A673 (cell line): ENCODE data around the gene IGFL2. TPM values are rescaled to one million over a fixed set of nuclear protein-coding genes. Genes with fewer than 3 reads are reported as not detected.

ENCODE experiments used
- BruUV-seq: library from RNA; stranded (reverse); fragments of 400-500 nt; replicated peaks from 2 replicates; lab custom pipeline; 2021; lab: Mats Ljungman, UMichigan
- CTCF ChIA-PET: fragments of 300-600 bp; sonication (Branson Sonifier 250); formaldehyde crosslinking; loops from one replicate; lab custom pipeline; 2022; ENCODE audit warnings: antibody characterized with exemption; lab: Charles Lee
- POLR2A ChIA-PET: fragments of 300-600 bp; sonication (Branson Sonifier 250); formaldehyde crosslinking; loops from one replicate; lab custom pipeline; 2022; ENCODE audit warnings: antibody characterized with exemption; ENCODE audit not compliant: low non-redundant PET; lab: Charles Lee
- DNase-seq: peaks from one replicate; pipeline ENCODE4 v3.0.0-alpha.2; 2015; ENCODE audit warnings: low spot score
- H3K27ac ChIP-seq: fragments of 200-600 bp; sonication (generic); 2 replicates; pipeline ENCODE4 v1.5.1; 2016; ENCODE audit warnings: mixed run types, low read depth, mild to moderate bottlenecking, mixed read lengths, antibody characterized with exemption, low read length; ENCODE audit not compliant: poor library complexity, severe bottlenecking
- H3K27me3 ChIP-seq: fragments of 200-600 bp; sonication (generic); replicated peaks from 2 replicates; pipeline ENCODE4 v1.6.1; 2017; ENCODE audit warnings: mixed run types, low read depth, mild to moderate bottlenecking, mixed read lengths, antibody characterized with exemption, low read length; ENCODE audit not compliant: insufficient read depth, poor library complexity
- H3K36me3 ChIP-seq: fragments of 200-600 bp; sonication (generic); 2 replicates; pipeline ENCODE4 v1.6.1; 2016; ENCODE audit warnings: mixed run types, mild to moderate bottlenecking, mixed read lengths, antibody characterized with exemption, low read length; ENCODE audit not compliant: insufficient read depth, poor library complexity, severe bottlenecking
- H3K4me1 ChIP-seq: fragments of 200-600 bp; sonication (generic); 2 replicates; pipeline ENCODE4 v1.6.1; 2017; ENCODE audit warnings: mixed run types, mild to moderate bottlenecking, mixed read lengths, antibody characterized with exemption, low read length; ENCODE audit not compliant: insufficient read depth, poor library complexity, severe bottlenecking
- H3K4me3 ChIP-seq: fragments of 200-600 bp; sonication (generic); 2 replicates; pipeline ENCODE4 v1.5.1; 2016; ENCODE audit warnings: low read depth, mixed run types, mild to moderate bottlenecking, mixed read lengths, low read length; ENCODE audit not compliant: poor library complexity, severe bottlenecking
- H3K9me3 ChIP-seq: fragments of 200-600 bp; sonication (generic); 2 replicates; pipeline ENCODE4 v1.6.1; 2016; ENCODE audit warnings: mixed run types, low read depth, mild to moderate bottlenecking, mixed read lengths, antibody characterized with exemption, low read length; ENCODE audit not compliant: poor library complexity, severe bottlenecking
- CTCF ChIP-seq: fragments of 300-800, 200-600 bp; sonication (generic); conservative IDR thresholded peaks from 2 replicates; pipeline ENCODE4 v1.5.1; 2017; ENCODE audit warnings: low read depth, mild to moderate bottlenecking, antibody characterized with exemption, low read length, moderate library complexity, mixed read lengths
- EZH2 ChIP-seq: fragments of 200-600 bp; sonication (generic); IDR thresholded peaks from 2 replicates; pipeline ENCODE4 v1.6.1; 2017; ENCODE audit warnings: borderline replicate concordance, low read depth, mild to moderate bottlenecking, mixed read lengths, antibody characterized with exemption, low read length; ENCODE audit not compliant: poor library complexity, severe bottlenecking
- intact Hi-C: fragments of 100-400 bp; cut with micrococcal nuclease; formaldehyde crosslinking; loops from one replicate; pipeline ENCODE4 v1.10.0; 2022; ENCODE audit not compliant: unreplicated experiment
- total RNA-seq: library from RNA; stranded (reverse); gene quantifications from 2 replicates; pipeline ENCODE4 v1.2.3, GENCODE V29; 2021

The IGFL2 gene
- total RNA-seq, 1 experiment from 2014 or later, result 0.45 TPM

- Histone ChIP-seq H3K4me3 (no peak overlapping the region), H3K4me1 (no peaks in the 10 kb centered on the region), H3K27me3 (no peaks in the 10 kb centered on the region), H3K36me3 (no peaks in the 10 kb centered on the region), H3K27ac (no peak overlapping the region), H3K9me3 (no peaks in the 10 kb centered on the region)
- no TSS peak for BruUV-seq
- intact Hi-C loops, result no loop called here
- CTCF ChIA-PET, result no interaction called here
- POLR2A ChIA-PET, result no interaction called here
- DNase-seq, result no peak
- TF ChIP-seq CTCF (no peak), EZH2 (no peak)
These were observed 2.6 kb downstream of the IGFL2 start for GRCh38 chr19:46150606-46151005.

GRCh38 chr19:46155237-46155636 lies 7.2 kb downstream of the IGFL2 start:
- Histone ChIP-seq H3K9me3 (no peaks in the 10 kb centered on the region), H3K36me3 (no peaks in the 10 kb centered on the region), H3K27me3 (peaks cover 8% of the 10 kb centered on the region), H3K27ac (no peak overlapping the region), H3K4me3 (no peak overlapping the region), H3K4me1 (no peaks in the 10 kb centered on the region)
- POLR2A ChIA-PET, result no interaction called here
- no peak for DNase-seq
- no TSS peak for BruUV-seq
- intact Hi-C loops, result no loop called here
- no peak for TF ChIP-seq EZH2
- TF ChIP-seq CTCF, result no peak
- CTCF ChIA-PET, result no interaction called here

GRCh38 chr19:46159418-46160232 lies 11.6 kb downstream of the IGFL2 start:
- Histone ChIP-seq H3K36me3 (no peaks in the 10 kb centered on the region), H3K9me3 (no peaks in the 10 kb centered on the region), H3K4me1 (no peaks in the 10 kb centered on the region), H3K27ac (no peak overlapping the region), H3K4me3 (no peak overlapping the region), H3K27me3 (peaks cover 8% of the 10 kb centered on the region)
- no TSS peak for BruUV-seq
- intact Hi-C loops, result no loop called here
- TF ChIP-seq EZH2, result no peak
- no peak for TF ChIP-seq CTCF
- DNase-seq, result no peak
- POLR2A ChIA-PET, result no interaction called here
- CTCF ChIA-PET, result no interaction called here
